ENCODE data around the gene THAP12. TPM values are rescaled to one million over a fixed set of nuclear protein-coding genes. Genes with fewer than 3 reads are reported as not detected.

The THAP12 gene
- total RNA-seq, 4 donors from 2014 or later, result 19.1 to 28.5 (median 23.6) TPM

DNA sequence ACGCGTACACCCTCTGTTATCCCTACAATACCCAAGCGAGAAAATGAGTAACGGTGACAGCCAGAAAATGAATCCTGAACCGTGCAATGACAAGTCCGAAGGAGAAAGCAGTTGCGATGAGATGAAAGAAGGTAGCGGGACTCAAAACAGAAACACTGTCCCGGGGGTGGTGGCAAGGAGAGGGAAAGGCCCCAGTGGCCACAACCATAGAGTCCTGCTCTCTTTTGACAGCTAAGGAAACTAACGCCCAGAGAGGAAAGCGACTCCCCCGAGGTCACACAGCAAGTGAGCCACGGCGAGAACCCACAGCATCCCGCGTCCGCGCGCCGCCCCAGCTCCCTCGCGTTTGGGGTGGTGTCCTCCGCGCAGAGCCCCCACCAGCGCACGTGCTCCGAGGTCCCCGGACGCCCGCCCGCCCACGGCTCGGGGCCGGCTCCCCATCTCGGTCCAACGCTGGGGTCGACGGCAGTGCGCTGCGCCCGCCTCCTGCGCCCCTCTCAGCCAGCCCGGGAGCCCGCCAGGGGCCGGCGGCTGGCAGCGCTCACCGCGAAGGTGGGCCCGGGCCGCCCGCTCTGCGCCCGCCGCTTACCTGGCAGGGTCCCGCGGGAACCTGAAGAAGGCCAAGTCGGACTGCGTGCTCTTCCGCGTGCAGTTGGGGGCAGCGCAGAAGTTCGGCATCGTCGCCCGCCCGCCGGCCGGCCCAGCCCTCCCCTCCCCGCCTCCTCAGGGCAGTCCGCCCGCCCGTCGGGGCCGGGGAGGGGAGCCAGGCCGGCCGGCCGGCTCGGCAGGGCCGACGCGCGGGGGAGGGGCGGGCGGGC, 564 bp downstream of the THAP12 start:
- Histone ChIP-seq H3K9me3 (no peaks in the 10 kb centered on the region), H3K27ac (peak overlapping the region; percentile 84), H3K36me3 (no peaks in the 10 kb centered on the region), H3K4me3 (peak overlapping the region; percentile 99), H3K4me1 (peaks cover 37% of the 10 kb centered on the region), H3K27me3 (no peaks in the 10 kb centered on the region)
- TF ChIP-seq EP300 (IDR thresholded peaks at IDR 0.05), result no peak
- TF ChIP-seq POLR2A (IDR thresholded peaks at IDR 0.05), result peak in 1 of 2 donors; percentile 9
- TF ChIP-seq POLR2AphosphoS5 (IDR thresholded peaks at IDR 0.05), result no peak
- TF ChIP-seq, protein P1, sequence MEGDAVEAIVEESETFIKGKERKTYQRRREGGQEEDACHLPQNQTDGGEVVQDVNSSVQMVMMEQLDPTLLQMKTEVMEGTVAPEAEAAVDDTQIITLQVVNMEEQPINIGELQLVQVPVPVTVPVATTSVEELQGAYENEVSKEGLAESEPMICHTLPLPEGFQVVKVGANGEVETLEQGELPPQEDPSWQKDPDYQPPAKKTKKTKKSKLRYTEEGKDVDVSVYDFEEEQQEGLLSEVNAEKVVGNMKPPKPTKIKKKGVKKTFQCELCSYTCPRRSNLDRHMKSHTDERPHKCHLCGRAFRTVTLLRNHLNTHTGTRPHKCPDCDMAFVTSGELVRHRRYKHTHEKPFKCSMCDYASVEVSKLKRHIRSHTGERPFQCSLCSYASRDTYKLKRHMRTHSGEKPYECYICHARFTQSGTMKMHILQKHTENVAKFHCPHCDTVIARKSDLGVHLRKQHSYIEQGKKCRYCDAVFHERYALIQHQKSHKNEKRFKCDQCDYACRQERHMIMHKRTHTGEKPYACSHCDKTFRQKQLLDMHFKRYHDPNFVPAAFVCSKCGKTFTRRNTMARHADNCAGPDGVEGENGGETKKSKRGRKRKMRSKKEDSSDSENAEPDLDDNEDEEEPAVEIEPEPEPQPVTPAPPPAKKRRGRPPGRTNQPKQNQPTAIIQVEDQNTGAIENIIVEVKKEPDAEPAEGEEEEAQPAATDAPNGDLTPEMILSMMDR (IDR thresholded peaks at IDR 0.05), result no peak
- DNase-seq (ENCODE audit: low spot score in 2 of 2), result peak in 1 of 2 donors; percentile 72
- 0% methylated on average over 9 of the region's 85 CpGs for WGBS

DNA sequence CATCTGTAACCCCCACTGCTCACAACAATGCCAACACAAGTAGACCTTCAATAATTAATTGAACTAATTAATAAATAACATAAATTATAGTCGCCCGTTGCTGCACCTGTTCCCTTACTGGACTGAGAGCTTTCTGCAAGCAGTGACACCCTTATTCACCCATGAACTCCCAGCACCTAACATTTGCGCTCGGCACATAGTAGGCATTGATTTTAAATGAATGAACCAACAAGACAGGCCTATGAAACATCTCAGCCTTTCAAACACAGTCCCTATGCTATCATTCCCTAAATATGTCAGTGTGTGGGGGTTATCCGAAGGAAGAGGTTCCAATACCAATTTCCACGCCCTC, 1.1 kb downstream of the THAP12 start:
- 23% methylated on average over 6 of the region's 6 CpGs for WGBS
- no peaks in the 10 kb centered on the region for H3K36me3 ChIP-seq
- no peaks in the 10 kb centered on the region for H3K9me3 ChIP-seq
- H3K4me1 ChIP-seq, result peaks cover 42% of the 10 kb centered on the region
- peak overlapping the region; percentile 99 for H3K4me3 ChIP-seq
- no peak overlapping the region for H3K27ac ChIP-seq
- TF ChIP-seq POLR2AphosphoS5 (IDR thresholded peaks at IDR 0.05) (no peak), EP300 (IDR thresholded peaks at IDR 0.05) (no peak), POLR2A (IDR thresholded peaks at IDR 0.05) (no peak)
- TF ChIP-seq, protein P1 (IDR thresholded peaks at IDR 0.05), result no peak
- DNase-seq (ENCODE audit: low spot score in 2 of 2), result no peak
- H3K27me3 ChIP-seq, result no peaks in the 10 kb centered on the region

DNA sequence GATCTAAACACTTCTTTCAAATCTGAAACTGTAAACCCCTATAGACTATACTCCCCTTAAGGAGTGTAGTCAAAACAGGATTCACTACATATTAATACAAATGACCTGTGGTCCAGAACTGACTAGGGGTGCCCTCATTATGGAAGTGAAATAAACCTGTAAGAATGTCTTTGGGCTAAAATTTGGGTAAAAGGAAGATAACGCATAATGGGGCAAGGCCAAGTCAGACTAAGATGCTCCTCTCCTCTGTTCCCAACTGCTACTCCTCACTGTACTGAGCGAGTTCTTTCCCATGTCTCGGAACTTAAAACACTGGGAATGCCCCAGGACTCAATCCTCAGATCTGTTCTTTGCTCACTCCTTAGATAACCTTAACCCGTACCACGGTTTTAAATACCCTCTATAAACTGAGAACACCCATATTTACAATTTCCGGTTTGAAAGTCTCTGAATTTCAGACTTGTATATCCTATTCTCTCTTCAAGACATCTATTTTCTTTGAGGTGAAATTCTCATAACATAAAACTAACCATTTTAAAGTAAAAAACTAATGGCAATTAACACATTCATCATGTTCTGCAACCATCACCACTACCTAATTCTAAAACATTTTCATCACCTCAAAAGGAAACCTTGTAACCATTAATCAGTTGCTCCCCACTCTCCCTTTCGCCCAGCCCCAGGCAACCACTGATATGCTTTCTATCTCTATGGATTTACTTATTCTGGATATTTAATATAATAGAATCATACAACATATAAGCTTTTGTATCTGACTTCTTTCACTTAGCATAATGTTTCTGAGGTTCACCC, 4.0 kb downstream of the THAP12 start:
- H3K4me1 ChIP-seq, result peaks cover 34% of the 10 kb centered on the region
- WGBS, result 82% methylated on average over 7 of the region's 7 CpGs
- H3K27me3 ChIP-seq, result no peaks in the 10 kb centered on the region
- no peak overlapping the region for H3K4me3 ChIP-seq
- no peak for DNase-seq (ENCODE audit: low spot score in 2 of 2)
- H3K36me3 ChIP-seq, result no peaks in the 10 kb centered on the region
- TF ChIP-seq EP300 (IDR thresholded peaks at IDR 0.05) (no peak), POLR2A (IDR thresholded peaks at IDR 0.05) (no peak), POLR2AphosphoS5 (IDR thresholded peaks at IDR 0.05) (no peak)
- TF ChIP-seq, protein P1 (IDR thresholded peaks at IDR 0.05), result no peak
- no peak overlapping the region for H3K27ac ChIP-seq
- H3K9me3 ChIP-seq, result no peaks in the 10 kb centered on the region

DNA sequence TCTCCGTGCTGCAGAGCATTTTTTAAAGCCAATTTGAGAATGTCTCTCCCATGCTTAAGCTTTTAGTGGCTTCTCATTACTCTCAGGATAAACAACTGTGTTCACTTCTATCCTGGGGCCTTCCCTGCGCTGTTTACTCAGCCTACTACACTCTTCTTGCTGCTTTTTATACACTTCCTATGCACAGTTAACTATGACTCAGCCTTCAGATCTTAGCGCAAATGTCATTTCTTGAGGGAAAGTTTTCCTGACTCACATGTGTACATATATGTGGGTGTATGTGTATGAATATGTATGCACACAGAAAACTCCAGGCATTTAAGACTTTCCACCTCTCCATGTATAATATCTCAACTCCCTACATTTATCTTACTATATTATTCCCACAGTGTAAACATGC, 9.8 kb downstream of the THAP12 start:
- H3K9me3 ChIP-seq, result no peaks in the 10 kb centered on the region
- TF ChIP-seq POLR2AphosphoS5 (IDR thresholded peaks at IDR 0.05) (no peak), POLR2A (IDR thresholded peaks at IDR 0.05) (no peak), EP300 (IDR thresholded peaks at IDR 0.05) (no peak)
- TF ChIP-seq, protein P1 (IDR thresholded peaks at IDR 0.05), result no peak
- 52% methylated on average over 3 of the region's 3 CpGs for WGBS
- no peak for DNase-seq (ENCODE audit: low spot score in 2 of 2)
- no peak overlapping the region for H3K27ac ChIP-seq
- H3K4me3 ChIP-seq, result no peak overlapping the region
- H3K36me3 ChIP-seq, result no peaks in the 10 kb centered on the region
- H3K27me3 ChIP-seq, result no peaks in the 10 kb centered on the region
- peaks cover 15% of the 10 kb centered on the region for H3K4me1 ChIP-seq

DNA sequence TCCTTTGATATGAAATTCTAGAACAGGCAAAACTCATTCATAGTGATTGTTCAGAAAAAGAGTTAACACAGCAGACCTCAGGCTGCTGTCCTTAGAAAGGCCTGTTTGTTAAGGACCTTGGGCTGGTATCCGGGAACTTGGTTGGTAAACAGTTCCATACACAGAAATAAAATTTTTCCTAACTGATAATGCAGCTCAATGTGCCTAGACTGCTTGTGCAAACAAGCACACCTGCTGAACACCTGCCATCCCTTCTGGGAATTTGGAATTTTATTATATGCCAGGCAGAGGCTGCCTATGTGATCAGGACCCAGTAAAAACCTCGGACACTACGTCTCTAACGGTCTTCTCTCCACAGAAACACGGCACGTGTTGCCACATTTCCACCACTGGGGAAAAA, 11.5 kb downstream of the THAP12 start:
- Histone ChIP-seq H3K27ac (no peak overlapping the region), H3K4me1 (peaks cover 9% of the 10 kb centered on the region), H3K36me3 (peaks cover 8% of the 10 kb centered on the region), H3K4me3 (no peak overlapping the region), H3K27me3 (no peaks in the 10 kb centered on the region), H3K9me3 (no peaks in the 10 kb centered on the region)
- DNase-seq (ENCODE audit: low spot score in 2 of 2), result no peak
- TF ChIP-seq, protein P1 (IDR thresholded peaks at IDR 0.05), result no peak
- TF ChIP-seq EP300 (IDR thresholded peaks at IDR 0.05) (no peak), POLR2AphosphoS5 (IDR thresholded peaks at IDR 0.05) (no peak), POLR2A (IDR thresholded peaks at IDR 0.05) (no peak)
- 81% methylated on average over 6 of the region's 6 CpGs for WGBS
